GM21737 (cell line): ENCODE data around the gene FAM3C.
"Not testable (repeated sequence)": the region's sequence is repeated elsewhere in the genome, so short reads cannot be mapped to it uniquely, and the experiment has no call there.

ENCODE experiments used
- ATAC-seq: cut with Tn5 transposase; IDR thresholded peaks from one replicate; pipeline ENCODE4 v1.9.1; 2021; ENCODE audit warnings: mild to moderate bottlenecking, moderate library complexity; ENCODE audit not compliant: unreplicated experiment

FAM3C gene, protein sequence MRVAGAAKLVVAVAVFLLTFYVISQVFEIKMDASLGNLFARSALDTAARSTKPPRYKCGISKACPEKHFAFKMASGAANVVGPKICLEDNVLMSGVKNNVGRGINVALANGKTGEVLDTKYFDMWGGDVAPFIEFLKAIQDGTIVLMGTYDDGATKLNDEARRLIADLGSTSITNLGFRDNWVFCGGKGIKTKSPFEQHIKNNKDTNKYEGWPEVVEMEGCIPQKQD

DNA sequence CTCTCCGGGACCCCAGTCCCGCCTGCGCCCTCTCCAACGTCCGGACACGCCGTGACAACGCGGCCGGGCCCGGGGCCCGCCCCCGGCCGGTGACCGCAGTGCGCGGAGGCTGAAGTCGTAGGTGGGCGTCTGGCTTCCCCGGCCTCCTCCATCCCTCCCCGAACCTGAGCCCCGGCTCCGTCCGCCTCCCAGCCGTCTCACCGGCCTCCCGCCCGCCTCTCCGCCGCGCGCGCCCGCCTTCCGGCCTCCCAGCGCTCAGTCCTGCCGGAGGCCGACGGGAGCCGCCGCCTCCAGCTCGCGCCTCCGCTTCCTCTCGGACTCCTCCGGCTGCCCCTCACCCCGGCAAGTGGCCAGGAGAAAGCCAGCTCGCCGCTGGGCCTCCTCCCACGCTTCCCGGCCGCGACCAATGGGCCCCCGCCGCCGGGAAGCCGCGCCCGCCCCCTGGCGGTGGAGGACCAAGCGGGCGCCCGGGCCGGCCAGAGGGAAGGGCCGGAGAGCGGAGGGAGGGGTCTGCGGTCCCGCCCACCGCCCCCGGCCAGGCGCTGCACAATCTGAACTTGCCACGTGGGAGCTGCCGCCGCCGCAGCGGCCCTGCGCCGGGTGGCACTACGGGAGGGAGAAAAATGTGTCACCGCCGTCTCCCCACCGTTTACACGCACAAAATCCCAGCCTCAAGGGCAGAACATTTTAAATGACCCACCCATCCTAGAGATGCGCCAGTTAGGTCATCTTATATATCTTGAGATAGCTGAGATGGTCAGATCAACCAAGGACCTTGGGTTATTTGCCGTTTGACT is at the start of gene FAM3C:
FAM3C (minus strand) TSS at position 348 of the 797 bp plus-strand sequence. CDS start 13,339 bp downstream, outside the sequence.
- peak; percentile 86 for ATAC-seq

DNA sequence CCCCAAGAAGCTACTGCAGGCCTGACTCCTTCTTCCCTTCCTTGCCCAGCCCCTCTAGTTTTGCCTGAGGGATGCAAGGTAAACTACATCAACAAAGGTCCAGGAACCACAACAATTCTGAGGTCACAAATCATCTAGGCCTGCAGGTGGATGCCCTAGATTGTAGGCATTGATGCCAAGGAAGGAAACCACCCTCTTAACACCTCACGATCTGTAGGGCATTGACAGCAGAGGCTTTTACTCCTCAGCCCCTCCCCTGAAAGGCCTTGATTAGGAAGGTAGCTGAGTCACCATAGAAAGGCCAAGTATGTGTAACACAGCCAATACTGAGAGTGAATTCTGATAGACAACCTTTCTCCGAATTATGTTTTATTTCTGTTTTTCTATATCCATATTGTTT is 46.7 kb upstream of the FAM3C start:
- no peak for ATAC-seq

DNA sequence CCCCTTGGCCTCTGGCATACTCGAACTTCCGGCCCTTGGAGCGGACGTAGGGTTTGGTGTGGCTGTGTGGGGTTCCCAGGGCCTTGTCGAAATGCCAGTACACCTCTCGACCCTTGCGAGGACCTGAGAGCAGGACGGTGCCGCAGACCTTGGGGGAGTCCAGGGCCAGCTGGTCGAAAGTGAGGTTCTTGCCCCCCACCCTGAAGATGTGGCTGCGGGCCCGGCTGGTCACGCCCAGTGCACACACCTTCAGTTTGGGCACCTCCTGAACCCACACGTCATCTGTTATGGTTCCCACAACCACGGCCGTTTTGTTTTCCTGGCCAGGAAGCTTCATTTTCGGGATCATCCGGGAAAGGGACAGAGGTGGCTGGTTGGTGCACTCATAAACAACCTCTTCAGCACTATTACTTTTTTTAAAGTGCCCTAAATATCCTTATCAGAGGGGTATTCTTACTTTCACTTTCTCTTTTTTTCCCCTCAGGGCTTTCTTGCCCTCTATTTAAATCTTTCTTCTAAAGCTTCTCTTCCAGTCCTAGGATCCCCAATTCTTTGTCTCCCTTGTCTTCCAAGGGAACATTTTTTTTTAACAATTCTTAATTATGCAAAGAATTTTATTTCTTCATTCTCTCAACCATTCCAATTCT is 44.9 kb upstream of the FAM3C start:
- ATAC-seq = no peak

DNA sequence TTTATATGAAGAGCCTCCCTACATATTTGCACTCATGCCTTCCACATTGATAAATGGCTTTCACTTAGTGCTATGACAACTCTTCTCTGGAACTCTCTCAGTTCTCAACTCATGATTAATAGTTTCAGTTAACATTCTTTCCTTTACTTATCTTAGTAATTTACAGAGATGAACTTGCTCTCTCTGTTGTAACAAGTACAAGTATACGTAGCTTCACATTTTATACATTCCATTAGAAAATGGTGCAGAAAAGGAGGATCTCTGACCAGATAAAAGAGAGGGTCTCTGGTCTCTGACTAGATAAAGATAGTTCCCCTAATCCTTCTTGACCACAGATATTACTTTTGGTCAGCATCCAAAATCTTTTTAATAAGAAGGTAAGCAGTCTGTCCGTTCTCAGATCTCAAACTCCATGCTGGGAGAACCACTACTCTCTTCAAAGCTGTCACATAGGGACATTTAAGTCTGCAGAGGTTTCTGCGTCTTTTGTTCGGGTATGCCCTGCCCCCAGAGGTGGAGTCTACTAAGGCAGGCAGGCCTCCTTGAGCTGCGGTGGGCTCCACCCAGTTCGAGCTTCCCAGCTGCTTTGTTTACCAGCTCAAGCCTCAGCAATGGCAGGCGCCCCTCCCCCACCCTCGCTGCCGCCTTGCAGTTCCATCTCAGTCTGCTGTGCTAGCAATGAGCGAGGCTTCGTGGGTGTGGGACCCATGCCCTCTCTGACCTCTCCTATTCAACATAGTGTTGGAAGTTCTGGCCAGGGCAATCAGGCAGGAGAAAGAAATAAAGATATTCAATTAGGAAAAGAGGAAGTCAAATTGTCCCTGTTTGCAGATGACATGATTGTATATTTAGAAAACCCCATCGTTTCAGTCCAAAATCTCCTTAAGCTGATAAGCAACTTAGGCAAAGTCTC is 42.2 kb upstream of the FAM3C start:
- ATAC-seq = peak; percentile 42

DNA sequence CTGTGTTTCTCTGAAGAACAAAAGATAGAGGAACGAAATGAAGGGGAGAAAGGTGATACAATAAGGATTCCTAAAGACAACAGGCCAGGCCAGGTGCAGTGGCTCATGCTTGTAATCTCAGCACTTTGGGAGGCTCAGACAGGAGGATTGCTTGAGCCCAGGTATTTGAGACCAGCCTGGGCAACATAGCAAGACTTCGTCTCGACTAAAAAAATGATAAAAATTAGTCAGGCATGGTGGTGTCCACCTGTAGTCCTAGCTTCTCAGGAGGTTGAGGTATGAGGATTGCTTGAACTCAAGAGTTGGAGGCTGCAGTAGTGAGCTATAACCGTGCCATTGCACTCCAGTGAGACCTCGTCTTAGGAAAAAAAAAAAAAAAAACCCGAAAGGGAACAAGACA is 41.4 kb upstream of the FAM3C start:
- ATAC-seq = no peak

DNA sequence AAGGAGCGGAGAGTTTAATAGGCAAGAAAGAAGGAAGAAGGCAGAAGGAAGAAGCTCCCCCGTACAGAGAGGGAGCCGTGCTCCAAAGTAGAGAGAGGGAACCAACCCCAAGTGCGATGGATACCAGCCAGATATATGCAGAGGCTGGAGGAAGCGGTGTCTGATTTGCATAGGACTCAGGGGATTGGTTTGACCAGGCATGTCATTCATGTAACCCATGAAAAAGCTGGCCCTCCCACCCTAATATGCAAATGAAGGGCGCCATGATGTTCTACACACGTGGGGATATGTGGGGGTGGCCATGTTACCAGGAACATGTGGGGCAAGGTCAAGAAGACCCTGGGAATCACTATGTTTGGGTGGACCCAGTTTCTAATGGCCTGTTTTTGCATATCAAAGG is 40.6 kb upstream of the FAM3C start:
- no peak for ATAC-seq

DNA sequence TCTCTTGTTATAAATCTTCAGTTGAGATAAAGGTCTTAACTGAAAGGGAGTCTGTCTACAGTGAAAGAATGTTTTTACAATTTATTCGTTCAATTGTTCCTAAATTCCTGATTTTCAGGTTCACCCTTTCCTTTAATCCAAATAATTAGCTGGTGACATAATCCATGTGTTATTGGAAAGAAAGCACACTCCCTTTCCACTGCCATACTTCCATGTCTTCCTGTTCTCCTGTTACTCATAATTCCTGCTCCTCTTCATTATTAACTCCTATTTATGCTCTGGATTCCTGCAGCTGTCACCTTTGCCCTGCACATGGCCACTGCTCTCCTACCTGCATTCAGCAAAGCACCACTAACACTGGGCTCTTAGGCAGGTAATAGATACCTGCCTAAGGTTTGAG is 40.0 kb upstream of the FAM3C start:
- ATAC-seq = no peak

DNA sequence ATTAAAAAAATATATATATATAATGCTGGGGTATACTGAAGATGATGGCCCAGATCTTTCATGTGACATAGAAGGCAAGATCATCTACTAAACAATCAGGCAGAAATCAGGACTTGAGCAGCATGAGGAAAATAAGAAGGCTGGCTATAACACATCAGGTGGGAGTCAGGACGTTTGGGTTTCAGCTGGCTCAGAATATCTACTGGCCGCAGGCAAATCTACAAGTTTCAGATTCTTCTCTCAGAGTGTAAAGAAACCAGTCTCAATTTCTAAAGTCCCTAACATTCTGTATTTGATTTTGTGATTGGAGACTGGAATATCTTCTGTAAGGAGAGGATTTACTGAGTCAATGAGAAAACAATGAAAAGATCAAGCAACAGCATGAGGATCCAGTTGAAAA is 37.7 kb upstream of the FAM3C start:
- peak; percentile 48 for ATAC-seq

DNA sequence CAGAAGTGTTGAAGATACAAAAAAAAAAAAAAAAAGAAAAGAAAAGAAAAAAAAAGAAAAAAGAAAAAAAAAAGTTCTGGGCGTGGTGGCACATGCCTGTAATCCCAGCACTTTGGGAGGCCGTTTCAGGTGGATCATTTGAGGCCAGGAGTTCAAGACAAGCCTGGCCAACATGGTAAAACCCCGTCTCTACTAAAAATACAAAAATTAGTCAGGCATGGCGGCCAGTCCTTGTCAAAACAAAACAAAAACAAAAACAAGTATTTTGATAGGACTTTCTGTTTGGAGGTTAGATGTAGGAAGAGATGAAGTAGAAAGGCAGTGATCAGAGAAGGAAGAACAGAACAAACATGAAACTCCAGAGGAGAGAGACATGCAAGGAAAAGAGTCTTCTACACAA is 36.4 kb upstream of the FAM3C start:
- ATAC-seq = peak; percentile 60

DNA sequence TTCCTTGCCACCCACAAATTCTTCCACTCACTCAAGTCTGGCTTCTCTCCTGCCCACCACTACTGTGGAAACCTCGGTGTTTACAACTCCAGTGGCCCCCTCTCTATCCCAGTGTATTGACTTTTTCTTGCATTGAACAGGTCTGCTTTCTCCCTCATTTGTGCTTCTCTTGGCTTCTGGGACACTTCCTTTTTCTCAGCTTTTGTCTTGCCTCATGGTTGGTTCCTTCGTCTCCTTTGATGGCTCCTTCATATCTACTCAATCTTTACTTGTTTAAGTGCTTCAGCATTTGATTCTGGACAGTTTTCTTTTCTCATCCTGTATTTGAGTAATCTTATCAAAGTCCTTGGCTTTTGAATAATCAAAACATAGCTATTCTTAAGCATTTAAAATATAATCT is 35.9 kb upstream of the FAM3C start:
- no peak for ATAC-seq

DNA sequence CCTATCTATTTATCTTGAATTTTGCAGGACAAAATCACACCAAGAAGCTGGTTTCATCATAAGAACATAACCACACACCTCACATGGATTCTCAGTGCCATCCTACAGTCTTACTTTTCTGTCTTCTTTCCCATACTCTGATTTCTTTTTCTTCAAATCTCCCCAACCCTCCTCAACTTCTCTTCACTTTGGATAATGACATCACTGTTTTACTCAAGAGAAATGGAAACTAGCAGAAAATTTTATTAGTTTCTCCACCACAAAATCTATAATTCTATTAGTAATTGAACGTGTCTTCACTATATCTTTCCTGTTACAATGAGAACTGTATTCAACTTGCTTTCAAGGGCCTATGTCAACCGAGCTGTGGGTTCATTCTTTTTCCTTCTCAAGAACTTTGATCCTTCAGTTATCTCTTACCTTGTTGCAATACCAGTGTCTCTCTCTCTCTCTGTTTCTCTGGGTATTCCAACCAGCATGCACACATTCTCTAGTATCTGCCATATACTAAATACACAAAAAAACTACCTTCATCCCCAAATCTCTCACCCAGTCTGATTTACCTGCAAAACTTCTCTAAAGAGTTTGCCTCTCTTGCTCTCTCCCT is 35.4 kb upstream of the FAM3C start:
- ATAC-seq = no peak

DNA sequence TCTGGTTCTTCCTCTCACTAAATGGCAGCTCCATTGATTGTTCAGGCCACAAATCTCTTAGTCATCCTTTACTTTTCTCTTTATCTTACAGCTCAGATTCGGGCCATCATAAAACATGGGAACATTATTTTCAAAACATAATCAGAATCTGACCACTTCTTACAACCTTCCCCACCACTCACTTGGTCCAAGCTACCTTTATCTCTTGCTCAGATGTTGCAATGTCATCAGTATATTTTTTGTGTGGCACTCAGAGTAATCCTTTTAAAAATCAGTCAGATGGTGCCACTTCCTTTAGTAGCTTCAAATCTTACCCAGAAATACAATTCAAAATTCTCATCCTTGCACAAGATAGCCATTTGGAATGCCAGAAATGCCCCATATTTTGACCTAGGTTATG is 34.5 kb upstream of the FAM3C start:
- no peak for ATAC-seq

DNA sequence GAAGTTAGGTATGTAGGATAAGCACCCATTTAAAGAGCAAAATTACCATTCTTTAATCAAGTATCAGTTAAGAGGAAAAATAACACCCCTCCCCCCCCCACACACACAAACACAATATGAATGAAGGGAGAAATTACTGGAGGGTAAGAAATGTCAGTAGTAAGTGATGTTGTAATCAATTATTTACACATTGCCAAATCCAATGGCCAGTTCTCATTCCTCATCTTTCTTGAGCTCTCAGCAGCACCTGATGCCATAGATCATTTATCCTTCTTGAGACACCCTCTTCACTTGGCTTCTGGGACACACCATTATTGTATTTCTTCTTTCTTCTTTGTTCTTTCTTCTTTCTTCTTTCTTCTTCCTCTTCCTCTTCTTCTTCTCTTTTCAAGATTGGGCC is 33.7 kb upstream of the FAM3C start:
- no peak for ATAC-seq

DNA sequence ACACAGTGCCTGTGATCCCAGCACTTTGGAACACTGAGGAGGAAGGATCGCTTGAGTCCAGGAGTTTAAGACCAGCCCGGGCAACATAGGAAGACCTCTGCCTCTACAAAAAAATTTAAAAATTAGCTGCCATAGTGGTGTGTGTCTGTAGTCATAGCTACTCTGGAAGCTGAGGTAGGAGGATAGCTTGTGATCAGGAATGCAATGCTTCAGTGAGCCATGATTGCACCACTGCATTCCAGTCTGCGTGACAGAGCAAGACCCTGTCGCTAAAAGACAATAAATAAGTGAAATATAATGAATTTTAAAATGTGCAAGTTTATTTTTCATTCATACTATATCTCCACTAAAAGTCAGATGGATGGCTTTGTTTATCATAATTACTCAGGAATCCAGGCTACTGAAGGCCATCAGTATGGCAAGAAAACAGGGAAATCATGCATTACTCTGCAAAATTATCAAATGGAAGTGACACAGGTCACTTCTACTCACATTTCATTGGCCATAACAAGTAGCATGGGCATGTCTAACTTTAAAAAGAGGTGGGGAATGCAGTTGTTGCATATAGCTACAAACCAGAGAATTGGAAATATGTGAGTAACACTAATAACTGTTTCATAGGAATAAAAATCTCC is 32.9 kb upstream of the FAM3C start:
- ATAC-seq = no peak

DNA sequence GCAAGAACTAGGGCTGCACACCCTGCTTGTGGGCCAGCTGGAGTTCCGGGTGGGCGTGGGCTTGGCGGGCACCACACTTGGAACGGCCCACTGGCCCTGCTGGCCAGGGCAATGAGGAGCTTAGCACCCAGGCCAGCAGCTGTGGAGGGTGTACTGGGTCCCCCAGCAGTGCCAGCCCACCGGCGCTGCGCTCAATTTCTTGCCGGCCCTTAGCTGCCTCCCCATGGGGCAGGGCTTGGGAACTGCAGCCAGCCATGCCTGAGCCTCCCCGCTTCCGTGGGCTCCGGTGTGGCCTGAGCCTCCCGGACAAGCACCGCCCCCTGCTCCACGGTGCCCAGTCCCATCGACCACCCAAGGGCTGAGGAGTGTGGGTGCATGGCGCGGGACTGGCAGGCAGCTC is 25.6 kb upstream of the FAM3C start:
- ATAC-seq = not testable (repeated sequence)

DNA sequence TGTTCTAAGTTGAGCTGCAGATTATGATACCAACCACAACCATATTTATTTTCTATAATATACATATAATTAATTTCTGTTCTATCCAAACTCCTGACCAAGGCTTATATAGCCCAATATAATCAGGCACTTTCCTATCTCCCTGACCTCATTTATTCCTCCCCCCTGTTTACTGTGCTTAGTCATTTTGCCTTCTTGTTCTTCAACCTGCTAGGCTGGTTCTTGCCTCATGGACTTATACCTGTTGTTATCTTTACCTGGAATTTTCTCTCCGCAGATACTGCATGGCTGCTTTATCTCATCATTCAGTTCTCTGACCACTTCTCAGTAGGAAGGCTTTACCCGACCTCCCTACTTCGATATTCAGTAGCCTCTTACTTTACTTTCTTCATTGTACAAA is 24.9 kb upstream of the FAM3C start:
- no peak for ATAC-seq

DNA sequence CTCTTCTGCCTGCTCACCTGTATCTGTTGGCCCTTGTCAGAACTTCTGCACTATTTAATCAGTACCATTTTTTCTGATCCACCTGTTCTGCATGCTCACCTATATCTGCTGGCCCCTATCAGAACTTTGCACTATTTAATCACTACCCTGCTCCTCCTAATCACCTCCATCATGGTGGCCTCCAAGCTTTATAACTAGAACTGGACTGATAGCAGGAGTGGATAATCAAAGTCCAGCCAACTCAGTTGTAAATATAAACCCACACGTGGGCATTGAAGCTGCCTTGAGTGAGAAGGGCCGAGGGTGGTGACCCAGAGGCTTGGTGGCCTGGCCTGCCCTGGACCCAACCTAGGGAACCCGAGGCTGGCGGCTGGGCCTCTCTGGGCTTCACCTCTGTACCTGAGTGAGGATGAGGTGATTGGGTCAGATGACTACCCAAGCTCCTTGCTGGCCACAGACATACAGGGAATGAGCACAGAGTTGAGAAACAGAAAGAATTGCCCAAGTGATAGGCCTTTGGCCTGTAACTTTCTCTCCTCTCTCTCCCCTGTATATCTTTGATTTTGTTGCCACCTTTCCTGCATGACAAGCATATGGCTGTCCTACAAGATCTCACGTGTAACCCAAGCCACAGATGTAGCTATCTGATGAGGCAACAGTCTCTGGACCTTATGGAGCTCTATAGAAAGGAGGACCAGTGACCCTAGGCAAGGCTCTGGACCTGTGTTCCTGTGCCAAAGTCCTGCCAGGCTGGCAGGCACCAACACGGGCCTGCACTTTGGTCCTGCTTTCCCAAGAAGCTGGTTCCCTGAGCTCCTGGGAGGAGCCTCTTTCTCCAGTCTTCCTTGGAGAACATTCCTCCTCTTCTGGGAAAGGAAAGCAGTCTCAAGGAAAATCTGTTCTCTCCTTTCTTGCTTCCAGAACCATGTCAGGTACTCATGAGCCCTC is 23.4 kb upstream of the FAM3C start:
- ATAC-seq = no peak

DNA sequence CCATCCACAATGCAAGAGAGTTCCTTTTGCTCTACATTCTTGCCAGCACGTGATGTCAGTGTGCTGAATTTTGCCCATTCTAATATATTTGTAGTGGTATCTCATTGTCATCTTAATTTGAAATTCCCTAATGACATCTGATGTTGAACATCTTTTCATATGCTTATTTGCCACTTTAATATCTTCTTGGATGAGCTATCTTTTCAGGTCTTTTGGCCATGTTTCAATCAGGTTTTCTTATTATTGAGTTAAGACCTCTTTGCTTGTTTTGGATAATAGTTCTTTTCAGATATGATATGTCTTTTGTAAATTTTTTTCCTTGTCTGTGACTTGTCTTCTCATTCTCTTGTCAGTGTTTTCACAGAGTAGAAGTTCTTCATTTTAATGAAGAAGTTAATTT is 20.4 kb upstream of the FAM3C start:
- no peak for ATAC-seq

DNA sequence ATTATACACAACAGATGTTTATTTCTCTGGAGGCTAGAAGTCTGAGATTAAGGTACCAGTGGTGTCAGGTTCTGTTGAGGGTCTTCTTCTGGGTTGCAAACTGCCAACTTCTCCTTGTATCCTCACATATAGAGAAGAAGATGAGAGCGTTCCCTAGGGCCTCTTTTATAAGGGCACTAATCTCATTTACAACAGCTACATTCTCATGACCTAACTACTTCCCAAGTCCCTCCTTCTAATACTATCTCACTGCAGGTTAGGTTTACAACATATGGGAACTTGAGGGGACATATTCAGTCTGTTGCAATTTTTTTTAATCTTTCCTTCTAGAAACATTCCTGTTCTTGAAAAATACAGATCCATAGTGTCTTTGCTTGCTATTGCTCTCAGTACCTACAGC is 18.3 kb upstream of the FAM3C start:
- no peak for ATAC-seq
